HepG2 (cell line): ENCODE data around the gene NFYC.

Experiments used
- IKZF4 ChIP-seq: sonication (generic); formaldehyde crosslinking; IDR thresholded peaks from 2 replicates; pipeline ENCODE4 v1.5.1; 2020; ENCODE audit warnings: borderline replicate concordance, mild to moderate bottlenecking, low read depth, missing genetic modification reagents; ENCODE audit errors: not compliant biosample characterization
- KAT7 ChIP-seq: IDR thresholded peaks from 2 replicates; pipeline ENCODE4 v1.6.1; 2018; ENCODE audit warnings: borderline replicate concordance, missing compliant biosample characterization
- KAT8 ChIP-seq: IDR thresholded peaks from 2 replicates; pipeline ENCODE4 v1.6.1; 2016; ENCODE audit warnings: missing genetic modification reagents, missing compliant biosample characterization
- NFATC3 ChIP-seq: sonication (generic); formaldehyde crosslinking; IDR thresholded peaks from 2 replicates; pipeline ENCODE4 v1.5.1; 2020; ENCODE audit warnings: mild to moderate bottlenecking, missing genetic modification reagents
- NFYB ChIP-seq: sonication (generic); formaldehyde crosslinking; IDR thresholded peaks from 2 replicates; pipeline ENCODE4 v1.4.0; 2020; ENCODE audit warnings: missing genetic modification reagents
- PHF8 ChIP-seq: sonication (generic); formaldehyde crosslinking; IDR thresholded peaks from 2 replicates; pipeline ENCODE4 v1.5.0; 2020; ENCODE audit warnings: missing genetic modification reagents
- POLR2A ChIP-seq, 2 experiments: IDR thresholded peaks; 2 replicates each; pipeline ENCODE4 v1.6.1; 2011; ENCODE audit warnings: low read depth in 2 of 2, low read length in 2 of 2, mild to moderate bottlenecking in 1 of 2, moderate library complexity in 1 of 2; ENCODE audit not compliant: insufficient read depth in 1 of 2
- YY1 ChIP-seq: IDR thresholded peaks from 2 replicates; pipeline ENCODE4 v1.6.1; 2011; ENCODE audit warnings: low read length, low read depth, moderate library complexity, mild to moderate bottlenecking; ENCODE audit not compliant: insufficient read depth, insufficient replicate concordance
- TF ChIP-seq, protein P1 (sequence below): sonication (generic); formaldehyde crosslinking; IDR thresholded peaks from 2 replicates; pipeline ENCODE4 v1.5.0; 2020; ENCODE audit warnings: mild to moderate bottlenecking, missing genetic modification reagents, moderate library complexity
- TF ChIP-seq, protein P2 (sequence below): sonication (generic); formaldehyde crosslinking; IDR thresholded peaks from 2 replicates; pipeline ENCODE4 v1.4.0; 2020; ENCODE audit warnings: missing genetic modification reagents, borderline replicate concordance

GRCh38 chr1:40679165-40679953 lies 12.1 kb upstream of the NFYC start:
- TF ChIP-seq KAT7 (CRISPR knock-in tag) = no peak
- TF ChIP-seq YY1 = no peak
- TF ChIP-seq KAT8 (CRISPR knock-in tag) = no peak
- TF ChIP-seq, protein P1, sequence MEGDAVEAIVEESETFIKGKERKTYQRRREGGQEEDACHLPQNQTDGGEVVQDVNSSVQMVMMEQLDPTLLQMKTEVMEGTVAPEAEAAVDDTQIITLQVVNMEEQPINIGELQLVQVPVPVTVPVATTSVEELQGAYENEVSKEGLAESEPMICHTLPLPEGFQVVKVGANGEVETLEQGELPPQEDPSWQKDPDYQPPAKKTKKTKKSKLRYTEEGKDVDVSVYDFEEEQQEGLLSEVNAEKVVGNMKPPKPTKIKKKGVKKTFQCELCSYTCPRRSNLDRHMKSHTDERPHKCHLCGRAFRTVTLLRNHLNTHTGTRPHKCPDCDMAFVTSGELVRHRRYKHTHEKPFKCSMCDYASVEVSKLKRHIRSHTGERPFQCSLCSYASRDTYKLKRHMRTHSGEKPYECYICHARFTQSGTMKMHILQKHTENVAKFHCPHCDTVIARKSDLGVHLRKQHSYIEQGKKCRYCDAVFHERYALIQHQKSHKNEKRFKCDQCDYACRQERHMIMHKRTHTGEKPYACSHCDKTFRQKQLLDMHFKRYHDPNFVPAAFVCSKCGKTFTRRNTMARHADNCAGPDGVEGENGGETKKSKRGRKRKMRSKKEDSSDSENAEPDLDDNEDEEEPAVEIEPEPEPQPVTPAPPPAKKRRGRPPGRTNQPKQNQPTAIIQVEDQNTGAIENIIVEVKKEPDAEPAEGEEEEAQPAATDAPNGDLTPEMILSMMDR (CRISPR knock-in tag) = no peak
- TF ChIP-seq PHF8 = no peak
- no peak for TF ChIP-seq IKZF4 (CRISPR knock-in tag)
- TF ChIP-seq NFYB = 0 out of 2 replicates have a peak, but pooled peaks have one; percentile 16
- no peak for TF ChIP-seq NFATC3 (CRISPR knock-in tag)
- no peak for TF ChIP-seq POLR2A (IDR thresholded peaks at IDR 0.05; ENCODE audit: insufficient read depth in 1 of 2, low read depth in 2 of 2, low read length in 2 of 2)
- TF ChIP-seq, protein P2, sequence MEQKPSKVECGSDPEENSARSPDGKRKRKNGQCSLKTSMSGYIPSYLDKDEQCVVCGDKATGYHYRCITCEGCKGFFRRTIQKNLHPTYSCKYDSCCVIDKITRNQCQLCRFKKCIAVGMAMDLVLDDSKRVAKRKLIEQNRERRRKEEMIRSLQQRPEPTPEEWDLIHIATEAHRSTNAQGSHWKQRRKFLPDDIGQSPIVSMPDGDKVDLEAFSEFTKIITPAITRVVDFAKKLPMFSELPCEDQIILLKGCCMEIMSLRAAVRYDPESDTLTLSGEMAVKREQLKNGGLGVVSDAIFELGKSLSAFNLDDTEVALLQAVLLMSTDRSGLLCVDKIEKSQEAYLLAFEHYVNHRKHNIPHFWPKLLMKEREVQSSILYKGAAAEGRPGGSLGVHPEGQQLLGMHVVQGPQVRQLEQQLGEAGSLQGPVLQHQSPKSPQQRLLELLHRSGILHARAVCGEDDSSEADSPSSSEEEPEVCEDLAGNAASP (CRISPR knock-in tag) = no peak
